ENCODE measurements around the gene NCK2.

NCK2 gene

GRCh38 chr2:105731511-105731910, 13.2 kb upstream of the NCK2 start:
- H2AFZ ChIP-seq (ENCODE audit: low read length), result no peak overlapping the region
- no peaks in the 10 kb centered on the region for H3K27me3 ChIP-seq (ENCODE audit: insufficient read depth, low read length, poor library complexity, severe bottlenecking)
- no peaks in the 10 kb centered on the region for H3F3A ChIP-seq (ENCODE audit: low read depth)
- H4K20me1 ChIP-seq (ENCODE audit: insufficient read depth, low read length, poor library complexity, severe bottlenecking), result no peaks in the 10 kb centered on the region
- no peaks in the 10 kb centered on the region for H3K9me2 ChIP-seq (replicated peaks; ENCODE audit: low read depth, low read length)
- H3K4me1 ChIP-seq (ENCODE audit: insufficient read depth, low read length, poor library complexity, severe bottlenecking), result peaks cover 25% of the 10 kb centered on the region
- TF ChIP-seq, protein P1, sequence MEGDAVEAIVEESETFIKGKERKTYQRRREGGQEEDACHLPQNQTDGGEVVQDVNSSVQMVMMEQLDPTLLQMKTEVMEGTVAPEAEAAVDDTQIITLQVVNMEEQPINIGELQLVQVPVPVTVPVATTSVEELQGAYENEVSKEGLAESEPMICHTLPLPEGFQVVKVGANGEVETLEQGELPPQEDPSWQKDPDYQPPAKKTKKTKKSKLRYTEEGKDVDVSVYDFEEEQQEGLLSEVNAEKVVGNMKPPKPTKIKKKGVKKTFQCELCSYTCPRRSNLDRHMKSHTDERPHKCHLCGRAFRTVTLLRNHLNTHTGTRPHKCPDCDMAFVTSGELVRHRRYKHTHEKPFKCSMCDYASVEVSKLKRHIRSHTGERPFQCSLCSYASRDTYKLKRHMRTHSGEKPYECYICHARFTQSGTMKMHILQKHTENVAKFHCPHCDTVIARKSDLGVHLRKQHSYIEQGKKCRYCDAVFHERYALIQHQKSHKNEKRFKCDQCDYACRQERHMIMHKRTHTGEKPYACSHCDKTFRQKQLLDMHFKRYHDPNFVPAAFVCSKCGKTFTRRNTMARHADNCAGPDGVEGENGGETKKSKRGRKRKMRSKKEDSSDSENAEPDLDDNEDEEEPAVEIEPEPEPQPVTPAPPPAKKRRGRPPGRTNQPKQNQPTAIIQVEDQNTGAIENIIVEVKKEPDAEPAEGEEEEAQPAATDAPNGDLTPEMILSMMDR (conservative IDR thresholded peaks at IDR 0.05; ENCODE audit: low read length), result no peak
- no peak for TF ChIP-seq EZH2phosphoT487 (IDR thresholded peaks at IDR 0.05; ENCODE audit: borderline replicate concordance)
- H3K9ac ChIP-seq (ENCODE audit: low read depth, low read length, poor library complexity, severe bottlenecking), result no peak overlapping the region
- H3K4me2 ChIP-seq (ENCODE audit: low read depth, low read length, poor library complexity, severe bottlenecking), result no peak overlapping the region
- no peaks in the 10 kb centered on the region for H3K36me3 ChIP-seq (ENCODE audit: insufficient read depth, low read length)
- H3K79me2 ChIP-seq (ENCODE audit: insufficient read depth, low read length), result no peaks in the 10 kb centered on the region
- H3K4me3 ChIP-seq (ENCODE audit: low read length, poor library complexity, severe bottlenecking), result no peak overlapping the region
- no peaks in the 10 kb centered on the region for H3K9me3 ChIP-seq (ENCODE audit: insufficient read depth, low read depth, low read length)

GRCh38 chr2:105732101-105732500, 12.6 kb upstream of the NCK2 start:
- no peaks in the 10 kb centered on the region for H3K27me3 ChIP-seq (ENCODE audit: insufficient read depth, low read length, poor library complexity, severe bottlenecking)
- TF ChIP-seq, protein P1 (conservative IDR thresholded peaks at IDR 0.05; ENCODE audit: low read length), result no peak
- TF ChIP-seq EZH2phosphoT487 (IDR thresholded peaks at IDR 0.05; ENCODE audit: borderline replicate concordance), result no peak
- H2AFZ ChIP-seq (ENCODE audit: low read length), result no peak overlapping the region
- H3K9me2 ChIP-seq (replicated peaks; ENCODE audit: low read depth, low read length), result no peaks in the 10 kb centered on the region
- H3K79me2 ChIP-seq (ENCODE audit: insufficient read depth, low read length), result no peaks in the 10 kb centered on the region
- H4K20me1 ChIP-seq (ENCODE audit: insufficient read depth, low read length, poor library complexity, severe bottlenecking), result no peaks in the 10 kb centered on the region
- no peak overlapping the region for H3K4me2 ChIP-seq (ENCODE audit: low read depth, low read length, poor library complexity, severe bottlenecking)
- H3K4me1 ChIP-seq (ENCODE audit: insufficient read depth, low read length, poor library complexity, severe bottlenecking), result peaks cover 25% of the 10 kb centered on the region
- no peak overlapping the region for H3K4me3 ChIP-seq (ENCODE audit: low read length, poor library complexity, severe bottlenecking)
- H3F3A ChIP-seq (ENCODE audit: low read depth), result no peaks in the 10 kb centered on the region
- H3K36me3 ChIP-seq (ENCODE audit: insufficient read depth, low read length), result no peaks in the 10 kb centered on the region
- H3K9me3 ChIP-seq (ENCODE audit: insufficient read depth, low read depth, low read length), result no peaks in the 10 kb centered on the region
- H3K9ac ChIP-seq (ENCODE audit: low read depth, low read length, poor library complexity, severe bottlenecking), result no peak overlapping the region

GRCh38 chr2:105732955-105733607, 11.6 kb upstream of the NCK2 start:
- Histone ChIP-seq H2AFZ (ENCODE audit: low read length) (no peak overlapping the region), H3F3A (ENCODE audit: low read depth) (no peaks in the 10 kb centered on the region), H3K9ac (ENCODE audit: low read depth, low read length, poor library complexity, severe bottlenecking) (no peak overlapping the region), H3K4me1 (ENCODE audit: insufficient read depth, low read length, poor library complexity, severe bottlenecking) (peaks cover 25% of the 10 kb centered on the region), H3K9me2 (replicated peaks; ENCODE audit: low read depth, low read length) (no peaks in the 10 kb centered on the region), H3K79me2 (ENCODE audit: insufficient read depth, low read length) (no peaks in the 10 kb centered on the region), H4K20me1 (ENCODE audit: insufficient read depth, low read length, poor library complexity, severe bottlenecking) (no peaks in the 10 kb centered on the region), H3K4me2 (ENCODE audit: low read depth, low read length, poor library complexity, severe bottlenecking) (no peak overlapping the region), H3K4me3 (ENCODE audit: low read length, poor library complexity, severe bottlenecking) (no peak overlapping the region), H3K36me3 (ENCODE audit: insufficient read depth, low read length) (no peaks in the 10 kb centered on the region), H3K9me3 (ENCODE audit: insufficient read depth, low read depth, low read length) (no peaks in the 10 kb centered on the region), H3K27me3 (ENCODE audit: insufficient read depth, low read length, poor library complexity, severe bottlenecking) (no peaks in the 10 kb centered on the region)
- TF ChIP-seq, protein P1 (conservative IDR thresholded peaks at IDR 0.05; ENCODE audit: low read length), result 0 out of 2 replicates have a peak, but pooled peaks have one; percentile 12
- TF ChIP-seq EZH2phosphoT487 (IDR thresholded peaks at IDR 0.05; ENCODE audit: borderline replicate concordance), result no peak

Measured in Loucy (cell line).